ENCODE results near the gene CFAP43. TPM values are rescaled to one million over a fixed set of nuclear protein-coding genes. Genes with fewer than 3 reads are reported as not detected.

The CFAP43 gene
- total RNA-seq, 1 experiment from 2014 or later = 0.42 TPM

DNA sequence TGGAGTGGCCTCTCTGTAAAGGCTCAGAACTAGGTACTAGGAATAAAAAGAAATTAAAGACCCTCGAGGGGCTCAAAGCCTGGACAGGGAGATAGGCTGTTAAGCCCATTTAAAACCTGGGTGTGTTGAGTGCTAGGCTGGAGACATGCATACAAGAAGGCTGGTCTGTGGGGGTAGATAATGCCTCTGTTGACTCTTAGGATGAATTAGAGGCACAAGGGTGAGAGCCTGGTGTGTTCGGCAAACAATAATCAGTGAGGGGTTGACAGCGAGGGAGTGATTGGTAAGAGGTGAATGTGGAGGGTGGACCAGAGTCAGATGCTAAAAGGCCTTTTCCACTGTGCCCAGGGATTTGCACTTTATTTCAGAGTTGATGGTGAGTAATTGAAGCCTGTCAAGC is 49.5 kb upstream of the CFAP43 start:
- Mint-ChIP-seq H3K27me3 (ENCODE audit: low read depth) (no peaks in the 10 kb centered on the region), H3K36me3 (peaks cover 3% of the 10 kb centered on the region; the same call in 1 of the 2 replicates), H3K9me3 (peaks cover 3% of the 10 kb centered on the region; the same call in 1 of the 2 replicates), H3K27ac (no peak overlapping the region), H3K4me1 (0 out of 2 replicates have a peak, but pooled peaks cover 3% of the 10 kb centered on the region), H3K4me3 (no peak overlapping the region)
- no peak for DNase-seq (ENCODE audit: low spot score)
- CTCF ChIA-PET = interaction anchor here (1.6 to 8.8 kb wide), 3 partner anchors 10 to 72 kb away, joined by 8 to 126 read pairs (median 9); partner anchors contain the start of gene CFAP58
- TF ChIP-seq ZNF671 (CRISPR knock-in tag; IDR thresholded peaks at IDR 0.05) (no peak), ZNF423 (CRISPR knock-in tag; IDR thresholded peaks at IDR 0.05) (peak; percentile 34; the same call in 1 of the 2 replicates), NFYB (CRISPR knock-in tag; conservative IDR thresholded peaks at IDR 0.05; ENCODE audit: low read depth) (no peak), ETV6 (CRISPR knock-in tag; IDR thresholded peaks at IDR 0.05) (no peak), JAZF1 (CRISPR knock-in tag; IDR thresholded peaks at IDR 0.05) (no peak), NR3C1 (CRISPR knock-in tag; conservative IDR thresholded peaks at IDR 0.05; ENCODE audit: low read depth) (no peak), E2F4 (CRISPR knock-in tag; IDR thresholded peaks at IDR 0.05; ENCODE audit: borderline replicate concordance, low read depth) (no peak)
- TF ChIP-seq, protein P1, sequence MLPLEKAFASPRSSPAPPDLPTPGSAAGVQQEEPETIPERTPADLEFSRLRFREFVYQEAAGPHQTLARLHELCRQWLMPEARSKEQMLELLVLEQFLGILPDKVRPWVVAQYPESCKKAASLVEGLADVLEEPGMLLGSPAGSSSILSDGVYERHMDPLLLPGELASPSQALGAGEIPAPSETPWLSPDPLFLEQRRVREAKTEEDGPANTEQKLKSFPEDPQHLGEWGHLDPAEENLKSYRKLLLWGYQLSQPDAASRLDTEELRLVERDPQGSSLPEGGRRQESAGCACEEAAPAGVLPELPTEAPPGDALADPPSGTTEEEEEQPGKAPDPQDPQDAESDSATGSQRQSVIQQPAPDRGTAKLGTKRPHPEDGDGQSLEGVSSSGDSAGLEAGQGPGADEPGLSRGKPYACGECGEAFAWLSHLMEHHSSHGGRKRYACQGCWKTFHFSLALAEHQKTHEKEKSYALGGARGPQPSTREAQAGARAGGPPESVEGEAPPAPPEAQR (CRISPR knock-in tag; IDR thresholded peaks at IDR 0.05) = no peak
- POLR2A ChIA-PET = no interaction called here
- no peak for ATAC-seq

DNA sequence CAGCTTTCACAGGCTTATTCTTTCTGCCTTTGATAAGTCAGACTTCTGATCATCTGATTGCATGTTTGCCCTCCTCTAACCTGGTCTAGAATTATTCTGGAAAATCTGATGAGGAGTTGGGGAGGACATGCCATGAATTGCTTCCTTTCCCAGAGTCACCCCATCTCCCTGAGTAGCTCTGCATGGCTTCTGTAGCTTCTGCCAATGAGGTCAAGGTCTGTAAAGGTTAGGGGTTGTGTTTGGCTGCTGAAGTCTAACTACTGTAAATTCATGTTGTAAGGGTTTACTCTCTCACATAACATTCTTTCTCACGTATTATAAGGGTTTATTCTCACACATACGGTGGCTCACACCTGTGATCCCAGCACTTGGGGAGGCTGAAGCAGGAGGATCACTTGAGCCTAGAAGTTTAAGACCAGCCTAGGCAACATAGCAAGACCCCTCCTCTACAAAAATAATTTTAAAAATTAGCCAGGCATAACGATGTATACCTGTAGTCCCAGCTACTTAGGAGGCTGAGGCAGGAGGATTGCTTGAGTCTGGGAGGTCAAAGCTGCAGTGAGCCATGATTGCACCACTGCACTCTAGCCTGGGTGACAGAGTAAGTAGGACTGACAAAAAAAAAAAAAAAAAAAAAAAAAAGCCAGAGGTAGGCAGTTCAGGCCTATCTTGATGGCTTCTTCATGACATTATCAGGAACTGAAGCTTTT is 47.5 kb upstream of the CFAP43 start:
- H3K4me1 Mint-ChIP-seq = peaks cover 12% of the 10 kb centered on the region
- no peak overlapping the region for H3K4me3 Mint-ChIP-seq
- H3K27me3 Mint-ChIP-seq (ENCODE audit: low read depth) = peaks cover 8% of the 10 kb centered on the region
- TF ChIP-seq ESRRA (CRISPR knock-in tag; IDR thresholded peaks at IDR 0.05; ENCODE audit: borderline replicate concordance) (no peak), OVOL2 (CRISPR knock-in tag; IDR thresholded peaks at IDR 0.05; ENCODE audit: borderline replicate concordance) (no peak), ZNF219 (CRISPR knock-in tag; IDR thresholded peaks at IDR 0.05; ENCODE audit: borderline replicate concordance) (no peak), JUN (CRISPR knock-in tag; IDR thresholded peaks at IDR 0.05) (no peak), NR3C1 (CRISPR knock-in tag; conservative IDR thresholded peaks at IDR 0.05; ENCODE audit: low read depth) (no peak), KAT7 (CRISPR knock-in tag; IDR thresholded peaks at IDR 0.05; ENCODE audit: borderline replicate concordance) (no peak), ZNF512 (CRISPR knock-in tag; IDR thresholded peaks at IDR 0.05; ENCODE audit: borderline replicate concordance) (no peak), RELA (CRISPR knock-in tag; IDR thresholded peaks at IDR 0.05; ENCODE audit: borderline replicate concordance) (no peak), SMAD3 (CRISPR knock-in tag; IDR thresholded peaks at IDR 0.05; ENCODE audit: borderline replicate concordance) (no peak), HMGA2 (CRISPR knock-in tag; IDR thresholded peaks at IDR 0.05) (no peak), MYBL2 (CRISPR knock-in tag; IDR thresholded peaks at IDR 0.05) (no peak), IRF2 (CRISPR knock-in tag; IDR thresholded peaks at IDR 0.05; ENCODE audit: borderline replicate concordance, low read depth) (no peak)
- TF ChIP-seq, protein P2, sequence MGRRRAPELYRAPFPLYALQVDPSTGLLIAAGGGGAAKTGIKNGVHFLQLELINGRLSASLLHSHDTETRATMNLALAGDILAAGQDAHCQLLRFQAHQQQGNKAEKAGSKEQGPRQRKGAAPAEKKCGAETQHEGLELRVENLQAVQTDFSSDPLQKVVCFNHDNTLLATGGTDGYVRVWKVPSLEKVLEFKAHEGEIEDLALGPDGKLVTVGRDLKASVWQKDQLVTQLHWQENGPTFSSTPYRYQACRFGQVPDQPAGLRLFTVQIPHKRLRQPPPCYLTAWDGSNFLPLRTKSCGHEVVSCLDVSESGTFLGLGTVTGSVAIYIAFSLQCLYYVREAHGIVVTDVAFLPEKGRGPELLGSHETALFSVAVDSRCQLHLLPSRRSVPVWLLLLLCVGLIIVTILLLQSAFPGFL (CRISPR knock-in tag; IDR thresholded peaks at IDR 0.05; ENCODE audit: borderline replicate concordance) = no peak
- ATAC-seq (no peak), DNase-seq (ENCODE audit: low spot score) (no peak)
- POLR2A ChIA-PET = no interaction called here
- no peaks in the 10 kb centered on the region for H3K9me3 Mint-ChIP-seq
- no peak overlapping the region for H3K27ac Mint-ChIP-seq
- CTCF ChIA-PET = interaction anchor here (0.7 to 8.8 kb wide), 4 partner anchors 15 to 343 kb away, joined by 3 to 126 read pairs (median 8); no protein-coding TSS in a partner anchor
- H3K36me3 Mint-ChIP-seq = peaks cover 3% of the 10 kb centered on the region; the same call in 1 of the 2 replicates

All from WTC11 (cell line).